HL-60 (cell line): ENCODE results near the gene KHDC3L.

Experiments used
- DNase-seq, 2 experiments: peaks; one replicate each; pipeline ENCODE4 v3.0.0-alpha.2; 2010 to 2020; ENCODE audit warnings: low read depth in 1 of 2, low spot score in 1 of 2
- H3K27ac ChIP-seq: fragments of 250-450 bp; sonication (Bioruptor Pico); replicated peaks from 2 replicates; pipeline ENCODE4 v1.5.1; 2020; ENCODE audit warnings: mild to moderate bottlenecking, moderate library complexity
- H3K27me3 ChIP-seq: fragments of 250-450 bp; sonication (Bioruptor Pico); 2 replicates; pipeline ENCODE4 v1.5.1; 2021; ENCODE audit warnings: mild to moderate bottlenecking, moderate library complexity; ENCODE audit not compliant: insufficient read depth, poor library complexity, severe bottlenecking
- H3K4me3 ChIP-seq: replicated peaks from 2 replicates; pipeline ENCODE4 v1.5.1; 2011; ENCODE audit warnings: mild to moderate bottlenecking, control low read depth, low read length; ENCODE audit not compliant: insufficient read depth
- GABPA ChIP-seq: IDR thresholded peaks from 2 replicates; pipeline ENCODE4 v1.6.1; 2012; ENCODE audit warnings: low read depth
- POLR2AphosphoS5 ChIP-seq: IDR thresholded peaks from 2 replicates; pipeline ENCODE4 v1.6.1; 2012; ENCODE audit warnings: low read depth
- REST ChIP-seq: IDR thresholded peaks from 2 replicates; pipeline ENCODE4 v1.6.1; 2012; ENCODE audit warnings: low read depth; ENCODE audit not compliant: insufficient replicate concordance
- SPI1 ChIP-seq: IDR thresholded peaks from 2 replicates; pipeline ENCODE4 v1.6.1; 2012; ENCODE audit warnings: low read depth, mild to moderate bottlenecking, borderline replicate concordance
- TF ChIP-seq, protein P1 (sequence below): IDR thresholded peaks from one replicate; pipeline ENCODE4 v1.5.1; 2011; ENCODE audit warnings: low read length, control low read depth, inconsistent platforms; ENCODE audit not compliant: insufficient read depth

The KHDC3L gene

DNA sequence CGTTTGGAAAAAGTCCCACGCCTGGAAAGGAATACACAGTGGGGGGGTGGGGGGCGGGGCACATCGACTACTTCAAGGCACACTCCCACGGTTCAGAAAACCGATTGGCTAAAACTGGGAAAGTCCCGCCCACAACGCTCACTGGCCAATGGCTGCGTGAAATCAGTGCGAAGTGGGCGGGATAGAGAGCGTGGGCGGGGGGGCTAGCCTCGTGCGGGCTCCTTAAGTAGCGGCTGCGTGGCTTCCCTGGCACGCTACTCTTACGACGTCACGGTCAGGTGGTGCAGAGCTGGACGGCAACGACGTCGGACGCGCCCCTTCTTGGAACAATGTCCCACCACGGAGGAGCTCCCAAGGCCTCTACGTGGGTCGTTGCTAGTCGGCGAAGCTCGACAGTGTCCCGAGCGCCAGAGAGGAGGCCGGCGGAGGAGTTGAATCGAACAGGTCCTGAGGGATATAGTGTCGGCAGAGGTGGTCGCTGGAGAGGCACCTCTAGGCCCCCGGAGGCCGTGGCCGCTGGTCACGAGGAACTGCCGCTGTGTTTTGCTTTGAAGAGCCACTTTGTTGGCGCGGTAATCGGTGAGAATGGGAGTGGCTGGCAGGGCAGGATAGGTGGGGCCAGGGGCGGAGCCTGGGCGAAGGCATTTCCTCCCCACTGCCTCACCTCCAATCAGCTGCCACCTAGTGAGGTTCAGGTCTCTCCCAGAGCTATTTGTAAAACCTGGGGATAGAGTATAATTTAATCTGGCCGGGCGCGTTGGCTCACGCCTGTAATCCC lies 32.3 kb downstream of the KHDC3L start, which contains the start of gene DDX43:
TSS of gene DDX43 (plus strand) at position 252 of the 778 bp plus-strand sequence. CDS start at position 330, 78 bp downstream.
- peak in 1 of 2 experiments; percentile 25 for DNase-seq
- no peak for TF ChIP-seq POLR2AphosphoS5
- TF ChIP-seq GABPA = no peak
- TF ChIP-seq, protein P1, sequence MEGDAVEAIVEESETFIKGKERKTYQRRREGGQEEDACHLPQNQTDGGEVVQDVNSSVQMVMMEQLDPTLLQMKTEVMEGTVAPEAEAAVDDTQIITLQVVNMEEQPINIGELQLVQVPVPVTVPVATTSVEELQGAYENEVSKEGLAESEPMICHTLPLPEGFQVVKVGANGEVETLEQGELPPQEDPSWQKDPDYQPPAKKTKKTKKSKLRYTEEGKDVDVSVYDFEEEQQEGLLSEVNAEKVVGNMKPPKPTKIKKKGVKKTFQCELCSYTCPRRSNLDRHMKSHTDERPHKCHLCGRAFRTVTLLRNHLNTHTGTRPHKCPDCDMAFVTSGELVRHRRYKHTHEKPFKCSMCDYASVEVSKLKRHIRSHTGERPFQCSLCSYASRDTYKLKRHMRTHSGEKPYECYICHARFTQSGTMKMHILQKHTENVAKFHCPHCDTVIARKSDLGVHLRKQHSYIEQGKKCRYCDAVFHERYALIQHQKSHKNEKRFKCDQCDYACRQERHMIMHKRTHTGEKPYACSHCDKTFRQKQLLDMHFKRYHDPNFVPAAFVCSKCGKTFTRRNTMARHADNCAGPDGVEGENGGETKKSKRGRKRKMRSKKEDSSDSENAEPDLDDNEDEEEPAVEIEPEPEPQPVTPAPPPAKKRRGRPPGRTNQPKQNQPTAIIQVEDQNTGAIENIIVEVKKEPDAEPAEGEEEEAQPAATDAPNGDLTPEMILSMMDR = no peak
- TF ChIP-seq REST = no peak
- TF ChIP-seq SPI1 = no peak
- Histone ChIP-seq H3K4me3 (peak within 1 kb of the TSS; percentile 18; the same call in 1 of the 2 replicates), H3K27me3 (no peaks in the 10 kb centered on the region), H3K27ac (no peak within 1 kb of the TSS)

DNA sequence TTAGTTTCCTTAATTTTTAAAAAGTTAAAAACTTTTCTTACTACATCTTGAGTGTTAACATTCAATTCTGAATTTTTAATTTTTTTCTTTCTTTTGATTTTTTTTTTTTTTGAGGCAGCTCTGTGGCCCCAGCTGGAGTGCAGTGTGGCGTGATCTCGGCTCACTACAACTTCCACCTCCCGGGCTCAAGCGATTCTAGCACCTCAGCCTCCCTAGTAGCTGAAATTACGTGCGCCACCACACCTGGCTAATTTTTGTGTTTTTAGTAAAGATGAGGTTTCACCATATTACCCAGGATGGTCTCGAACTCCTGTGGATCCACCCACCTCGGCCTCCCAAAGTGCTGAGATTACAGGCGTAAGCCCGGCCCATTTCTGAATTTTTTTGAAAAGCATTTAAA lies 33.4 kb downstream of the KHDC3L start:
- no peak overlapping the region for H3K27ac ChIP-seq
- H3K27me3 ChIP-seq = no peaks in the 10 kb centered on the region
- H3K4me3 ChIP-seq = no peak overlapping the region
- DNase-seq = no peak
- TF ChIP-seq, protein P1 = no peak
- TF ChIP-seq REST = no peak
- TF ChIP-seq POLR2AphosphoS5 = no peak
- no peak for TF ChIP-seq SPI1
- no peak for TF ChIP-seq GABPA

- no peaks in the 10 kb centered on the region for H3K27me3 ChIP-seq
- H3K27ac ChIP-seq = no peak overlapping the region
- H3K4me3 ChIP-seq = no peak overlapping the region
- no peak for TF ChIP-seq GABPA
- TF ChIP-seq, protein P1 = no peak
- TF ChIP-seq REST = no peak
- no peak for TF ChIP-seq SPI1
- TF ChIP-seq POLR2AphosphoS5 = no peak
- DNase-seq = no peak
Observed at GRCh38 chr6:73400656-73401055, 38.2 kb downstream of the KHDC3L start.
